Heart left ventricle (tissue), 16 donors: Measurements from ENCODE around the gene XPO6. TPM values are rescaled to one million over a fixed set of nuclear protein-coding genes. Genes with fewer than 3 reads are reported as not detected.
A peak's percentile ranks its signal among the peaks of the same experiment; 100 is the strongest.

ENCODE experiments used
- ATAC-seq, 4 donors: fragments of 200-7000 bp; cut with Tn5 transposase; one replicate each; pipeline ENCODE4 v1.9.1; 2020 to 2022; ENCODE audit warnings: moderate library complexity in 4 of 4, mild to moderate bottlenecking in 3 of 4, moderate number of reproducible peaks in 1 of 4
- DNase-seq, 5 donors: peaks; one replicate each; pipeline ENCODE4 v3.0.0-alpha.2; 2020
- H3K27ac ChIP-seq, 12 donors: fragments of 200-600 bp; sonication (generic) in 4 of 12; one replicate each; pipeline versions ENCODE4 v1.5.0 to v1.8.0; 2016 to 2022; ENCODE audit warnings: mild to moderate bottlenecking in 2 of 12
- H3K27me3 ChIP-seq, 9 donors: fragments of 200-600 bp; sonication (generic) in 2 of 9; one replicate each; pipeline versions ENCODE4 v1.5.1 to v1.8.0; 2016 to 2022; ENCODE audit warnings: mild to moderate bottlenecking in 3 of 9
- H3K36me3 ChIP-seq, 9 donors: fragments of 200-600 bp; sonication (generic) in 2 of 9; one replicate each; pipeline versions ENCODE4 v1.5.0 to v1.8.0; 2018 to 2022; ENCODE audit warnings: mild to moderate bottlenecking in 2 of 9
- H3K4me1 ChIP-seq, 12 donors: fragments of 200-600 bp; sonication (generic) in 4 of 12; one replicate each; pipeline versions ENCODE4 v1.5.0 to v1.8.0; 2016 to 2022; ENCODE audit warnings: mild to moderate bottlenecking in 3 of 12
- H3K4me3 ChIP-seq, 12 donors: fragments of 200-600 bp; sonication (generic) in 4 of 12; one replicate each; pipeline versions ENCODE4 v1.5.0 to v1.8.0; 2017 to 2022; ENCODE audit warnings: mild to moderate bottlenecking in 9 of 12, moderate library complexity in 4 of 12
- H3K9me3 ChIP-seq, 12 donors: fragments of 200-600 bp; sonication (generic) in 4 of 12; one replicate each; pipeline versions ENCODE4 v1.5.0 to v1.8.0; 2016 to 2022; ENCODE audit warnings: mild to moderate bottlenecking in 1 of 12
- CTCF ChIP-seq, 12 donors: fragments of 200-600 bp; sonication (generic) in 4 of 12; IDR thresholded peaks; one replicate each; pipeline versions ENCODE4 v1.5.0 to v1.8.0; 2018 to 2022; ENCODE audit warnings: antibody characterized with exemption in 12 of 12, mild to moderate bottlenecking in 5 of 12
- POLR2A ChIP-seq, 2 donors: fragments of 450-650 bp; IDR thresholded peaks; one replicate each; pipeline ENCODE4 v1.6.1; 2017; ENCODE audit warnings: antibody characterized with exemption in 2 of 2, mild to moderate bottlenecking in 2 of 2, moderate library complexity in 2 of 2
- WGBS, 4 donors: extraction: QIAGEN DNeasy Blood & Tissue Kit in 2 of 4; methylation state at CpG; one replicate each; pipeline versions ENCODE4 v1.1.5 to v1.1.7; 2013 to 2018; 5-methylcytosine and 5-hydroxymethylcytosine counted together
- intact Hi-C, 10 donors: fragments of 100-400 bp; cut with DNase I; formaldehyde crosslinking; loops; one replicate each; pipeline versions ENCODE4 v1.11.1 to v1.14.2; 2022
- polyA plus RNA-seq, 2 donors: library from polyadenylated mRNA; stranded (reverse); fragments of 200-250 nt; gene quantifications; one replicate each; pipeline ENCODE4 v1.2.3, GENCODE V29; 2013
- total RNA-seq, 9 donors: library from RNA; depleted of rRNA in 2 of 9; stranded (reverse); fragments of >200 nt in 2 of 9; fragmentation: NEBNext Ultra II Directional in 3 of 9; extraction: Animal tissue kit (Norgen Biotek cat#: 25700) in 3 of 9; gene quantifications; one replicate each; pipeline versions ENCODE4 v1.1.0 to v1.2.4, GENCODE V29; 2016 to 2023
- donor health status: ischemic (EF 13 %, LVEDD 7.1; RV severe dilation, severe dysfunction).
- donor health status: healthy with polysubstance abuse.
- donor health status: DM: no; HTN: yes; CAD: no.
- donor health status: DM: no; HTN: no; CAD: no.
- donor health status: ischemic (EF 25% LVEDD 6.9; RV normal size, moderate dysfunction).
- donor health status: ischemic (EF 25% LVEDD 5.7; RV mildly dilated, moderate dysfunction).
- donor health status: healthy.
- donor health status: DM: yes; HTN: yes; CAD: no.
- donor health status: ischemic (EF 35%, LVEDD 5.7; RV mildly dilated, moderate dysfunction).
- donor health status: nonischemic (EF 11% LVEDD 7.7; RV severe dilation, severe dysfunction).
- donor health status: DM: yes; HTN: yes; CAD: no.
- donor health status: PGD.
- donor health status: ischemic (EF 29% LVEDD 5.4; RV normal size, mild dysfunction).
- donor health status: nonischemic (EF 23%, LVEDD 6.1; RV moderate dilation, normal function).

The XPO6 gene
- total and polyA plus RNA-seq, 11 donors = 19.8 to 78.0 (median 33.0) TPM

GRCh38 chr16:28161626-28162025 lies 50.1 kb downstream of the XPO6 start:
- ATAC-seq (no peak), DNase-seq (no peak)
- Histone ChIP-seq H3K36me3 (peaks cover 0 to 39% (median 22%) of the 10 kb centered on the region in 9 donors), H3K27ac (peak overlapping the region in 1 of 12 donors; percentile 39), H3K4me3 (no peak overlapping the region), H3K27me3 (no peaks in the 10 kb centered on the region), H3K9me3 (no peaks in the 10 kb centered on the region), H3K4me1 (peaks cover 0 to 85% (median 12%) of the 10 kb centered on the region in 12 donors)
- intact Hi-C loops = no loop called here
- TF ChIP-seq CTCF (IDR thresholded peaks at IDR 0.05) = no peak
- no peak for TF ChIP-seq POLR2A (IDR thresholded peaks at IDR 0.05)

GRCh38 chr16:28158136-28158535 lies 53.6 kb downstream of the XPO6 start:
- no peaks in the 10 kb centered on the region for H3K27me3 ChIP-seq
- TF ChIP-seq POLR2A (IDR thresholded peaks at IDR 0.05) = no peak
- TF ChIP-seq CTCF (IDR thresholded peaks at IDR 0.05) = no peak
- 36 to 68% (median 48%) methylated on average over 1 of the region's 1 CpG for WGBS, 4 donors
- peak overlapping the region in 2 of 12 donors; percentile 20 to 27 for H3K4me3 ChIP-seq
- no peak for DNase-seq
- ATAC-seq = peak; percentile 67 to 79 (median 72)
- H3K4me1 ChIP-seq = peaks cover 0 to 50% (median 10%) of the 10 kb centered on the region in 12 donors
- peaks cover 0 to 45% (median 26%) of the 10 kb centered on the region in 9 donors for H3K36me3 ChIP-seq
- H3K27ac ChIP-seq = peak overlapping the region in 6 of 12 donors; percentile 10 to 90 (median 36)
- no peaks in the 10 kb centered on the region for H3K9me3 ChIP-seq
- intact Hi-C loops = no loop called here

GRCh38 chr16:28156056-28156680 lies 55.6 kb downstream of the XPO6 start:
- TF ChIP-seq CTCF (IDR thresholded peaks at IDR 0.05) = no peak
- no peak for TF ChIP-seq POLR2A (IDR thresholded peaks at IDR 0.05)

GRCh38 chr16:28155293-28155692 lies 56.5 kb downstream of the XPO6 start:
- ATAC-seq = no peak
- H3K27ac ChIP-seq = no peak overlapping the region
- no peak overlapping the region for H3K4me3 ChIP-seq
- 75 to 88% (median 85%) methylated on average over 3 of the region's 3 CpGs for WGBS, 4 donors
- no peak for TF ChIP-seq CTCF (IDR thresholded peaks at IDR 0.05)
- TF ChIP-seq POLR2A (IDR thresholded peaks at IDR 0.05) = no peak
- peaks cover 0 to 69% (median 55%) of the 10 kb centered on the region in 9 donors for H3K36me3 ChIP-seq
- intact Hi-C loops = no loop called here
- DNase-seq = no peak
- H3K27me3 ChIP-seq = no peaks in the 10 kb centered on the region
- H3K4me1 ChIP-seq = peaks cover 0 to 23% (median 10%) of the 10 kb centered on the region in 12 donors
- H3K9me3 ChIP-seq = no peaks in the 10 kb centered on the region

More at GRCh38 chr16:28156056-28156680, 55.6 kb downstream of the XPO6 start:
- H3K4me1 ChIP-seq = peaks cover 0 to 31% (median 10%) of the 10 kb centered on the region in 12 donors
- H3K27me3 ChIP-seq = no peaks in the 10 kb centered on the region
- H3K4me3 ChIP-seq = no peak overlapping the region
- WGBS, 4 donors = 95 to 98% (median 96%) methylated on average over 10 of the region's 10 CpGs
- intact Hi-C loops = no loop called here
- no peaks in the 10 kb centered on the region for H3K9me3 ChIP-seq
- H3K27ac ChIP-seq = no peak overlapping the region
- ATAC-seq = no peak
- H3K36me3 ChIP-seq = peaks cover 0 to 60% (median 46%) of the 10 kb centered on the region in 9 donors
- no peak for DNase-seq
